Measurements from ENCODE around the gene DLEC1.

DNA sequence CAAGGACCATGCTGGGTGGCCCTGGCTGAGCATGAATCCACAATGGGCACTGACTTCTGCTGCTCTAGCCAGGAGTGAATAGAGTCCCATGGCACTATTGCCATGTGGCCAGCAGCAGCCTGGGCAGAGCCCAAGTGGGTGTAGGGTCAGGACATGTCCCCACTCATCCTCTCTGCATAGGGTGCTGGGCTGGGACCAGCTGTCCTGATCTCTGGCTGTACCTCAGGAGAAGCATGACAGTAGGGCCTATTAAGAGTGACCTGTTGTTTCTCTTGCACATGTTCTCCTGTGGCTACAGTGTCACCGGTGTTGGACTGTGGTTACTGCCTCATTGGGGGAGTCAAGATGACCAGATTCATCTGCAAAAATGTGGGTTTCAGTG is 46.9 kb downstream of the DLEC1 start:
- TF ChIP-seq POLR2AphosphoS5 (IDR thresholded peaks at IDR 0.05; ENCODE audit: low read depth, low read length) (no peak), POLR2A (IDR thresholded peaks at IDR 0.05; ENCODE audit: low read depth, low read length) (no peak), TAF1 (IDR thresholded peaks at IDR 0.05; ENCODE audit: low read depth, low read length) (no peak), SPI1 (IDR thresholded peaks at IDR 0.05; ENCODE audit: low read depth, low read length) (no peak), PAX5 (IDR thresholded peaks at IDR 0.05; ENCODE audit: insufficient read depth, low read length, severe bottlenecking) (no peak)
